ENCODE measurements around the gene SLC19A1.
A peak's percentile ranks its signal among the peaks of the same experiment; 100 is the strongest.

SLC19A1 gene

GRCh38 chr21:45546636-45547544, 4.7 kb upstream of the SLC19A1 start:
- no peaks in the 10 kb centered on the region for H3K27me3 ChIP-seq (ENCODE audit: control insufficient read depth in 1 of 2, insufficient read depth in 2 of 2, low read length in 2 of 2)
- no peak overlapping the region for H3K4me3 ChIP-seq (ENCODE audit: low read depth in 1 of 2, low read length in 2 of 2)
- no peaks in the 10 kb centered on the region for H3K36me3 ChIP-seq (ENCODE audit: insufficient read depth, low read length)
- no peaks in the 10 kb centered on the region for H3K9me3 ChIP-seq (ENCODE audit: low read length)
- H3K9ac ChIP-seq (ENCODE audit: low read length) = no peak overlapping the region
- no peak overlapping the region for H3K27ac ChIP-seq (ENCODE audit: low read depth, low read length)
- H3K4me1 ChIP-seq (ENCODE audit: insufficient read depth, low read length) = no peaks in the 10 kb centered on the region

GRCh38 chr21:45545691-45546531, 3.7 kb upstream of the SLC19A1 start:
- Histone ChIP-seq H3K27me3 (ENCODE audit: control insufficient read depth in 1 of 2, insufficient read depth in 2 of 2, low read length in 2 of 2) (no peaks in the 10 kb centered on the region), H3K4me3 (ENCODE audit: low read depth in 1 of 2, low read length in 2 of 2) (no peak overlapping the region), H3K36me3 (ENCODE audit: insufficient read depth, low read length) (no peaks in the 10 kb centered on the region), H3K9me3 (ENCODE audit: low read length) (no peaks in the 10 kb centered on the region), H3K27ac (ENCODE audit: low read depth, low read length) (no peak overlapping the region), H3K9ac (ENCODE audit: low read length) (no peak overlapping the region), H3K4me1 (ENCODE audit: insufficient read depth, low read length) (peaks cover 6% of the 10 kb centered on the region)

- Histone ChIP-seq H3K27ac (ENCODE audit: low read depth, low read length) (no peak overlapping the region), H3K9me3 (ENCODE audit: low read length) (no peaks in the 10 kb centered on the region), H3K4me1 (ENCODE audit: insufficient read depth, low read length) (peaks cover 7% of the 10 kb centered on the region), H3K36me3 (ENCODE audit: insufficient read depth, low read length) (no peaks in the 10 kb centered on the region), H3K9ac (ENCODE audit: low read length) (no peak overlapping the region), H3K27me3 (ENCODE audit: control insufficient read depth in 1 of 2, insufficient read depth in 2 of 2, low read length in 2 of 2) (no peaks in the 10 kb centered on the region), H3K4me3 (ENCODE audit: low read depth in 1 of 2, low read length in 2 of 2) (no peak overlapping the region)
Measured at GRCh38 chr21:45545236-45545570, 3.0 kb upstream of the SLC19A1 start.

GRCh38 chr21:45544449-45545235, 2.4 kb upstream of the SLC19A1 start:
- Histone ChIP-seq H3K36me3 (ENCODE audit: insufficient read depth, low read length) (no peaks in the 10 kb centered on the region), H3K9me3 (ENCODE audit: low read length) (no peaks in the 10 kb centered on the region), H3K27me3 (ENCODE audit: control insufficient read depth in 1 of 2, insufficient read depth in 2 of 2, low read length in 2 of 2) (no peaks in the 10 kb centered on the region), H3K4me1 (ENCODE audit: insufficient read depth, low read length) (peaks cover 7% of the 10 kb centered on the region), H3K27ac (ENCODE audit: low read depth, low read length) (no peak overlapping the region), H3K9ac (ENCODE audit: low read length) (no peak overlapping the region), H3K4me3 (ENCODE audit: low read depth in 1 of 2, low read length in 2 of 2) (no peak overlapping the region)

- H3K9me3 ChIP-seq (ENCODE audit: low read length) = no peaks in the 10 kb centered on the region
- H3K4me1 ChIP-seq (ENCODE audit: insufficient read depth, low read length) = peaks cover 7% of the 10 kb centered on the region
- H3K27ac ChIP-seq (ENCODE audit: low read depth, low read length) = no peak overlapping the region
- H3K36me3 ChIP-seq (ENCODE audit: insufficient read depth, low read length) = no peaks in the 10 kb centered on the region
- no peak overlapping the region for H3K9ac ChIP-seq (ENCODE audit: low read length)
- no peaks in the 10 kb centered on the region for H3K27me3 ChIP-seq (ENCODE audit: control insufficient read depth in 1 of 2, insufficient read depth in 2 of 2, low read length in 2 of 2)
- H3K4me3 ChIP-seq (ENCODE audit: low read depth in 1 of 2, low read length in 2 of 2) = no peak overlapping the region
Measured at GRCh38 chr21:45543710-45544448, 1.6 kb upstream of the SLC19A1 start.

DNA sequence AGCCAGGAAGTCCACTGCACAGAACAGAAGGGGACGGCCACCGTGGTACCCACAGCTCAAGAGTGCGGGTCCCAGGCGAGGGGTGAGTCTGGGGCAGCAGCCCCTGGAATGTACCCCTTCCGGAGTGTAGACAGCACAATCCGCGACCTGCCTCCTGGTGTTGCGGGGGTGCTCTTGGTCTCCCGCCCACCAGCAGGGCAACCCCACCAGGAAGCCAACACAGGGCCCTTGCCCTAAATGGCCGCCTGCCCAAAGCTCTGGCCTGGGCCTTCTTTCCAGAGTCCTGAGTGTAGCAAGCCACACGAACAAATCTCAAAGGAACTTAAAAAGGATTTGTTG, 1.1 kb upstream of the SLC19A1 start:
- no peaks in the 10 kb centered on the region for H3K27me3 ChIP-seq (ENCODE audit: control insufficient read depth in 1 of 2, insufficient read depth in 2 of 2, low read length in 2 of 2)
- H3K27ac ChIP-seq (ENCODE audit: low read depth, low read length) = no peak overlapping the region
- H3K36me3 ChIP-seq (ENCODE audit: insufficient read depth, low read length) = no peaks in the 10 kb centered on the region
- peaks cover 7% of the 10 kb centered on the region for H3K4me1 ChIP-seq (ENCODE audit: insufficient read depth, low read length)
- no peak overlapping the region for H3K4me3 ChIP-seq (ENCODE audit: low read depth in 1 of 2, low read length in 2 of 2)
- no peaks in the 10 kb centered on the region for H3K9me3 ChIP-seq (ENCODE audit: low read length)
- H3K9ac ChIP-seq (ENCODE audit: low read length) = no peak overlapping the region

- Histone ChIP-seq H3K9me3 (ENCODE audit: low read length) (no peaks in the 10 kb centered on the region), H3K9ac (ENCODE audit: low read length) (no peak overlapping the region), H3K4me3 (ENCODE audit: low read depth in 1 of 2, low read length in 2 of 2) (peak overlapping the region; percentile 35 to 42), H3K36me3 (ENCODE audit: insufficient read depth, low read length) (no peaks in the 10 kb centered on the region), H3K27me3 (ENCODE audit: control insufficient read depth in 1 of 2, insufficient read depth in 2 of 2, low read length in 2 of 2) (no peaks in the 10 kb centered on the region), H3K27ac (ENCODE audit: low read depth, low read length) (no peak overlapping the region), H3K4me1 (ENCODE audit: insufficient read depth, low read length) (peaks cover 7% of the 10 kb centered on the region)
Measured at GRCh38 chr21:45542667-45543370, 579 bp upstream of the SLC19A1 start.

GRCh38 chr21:45541221-45542039, 810 bp downstream of the SLC19A1 start:
- Histone ChIP-seq H3K36me3 (ENCODE audit: insufficient read depth, low read length) (no peaks in the 10 kb centered on the region), H3K27ac (ENCODE audit: low read depth, low read length) (no peak overlapping the region), H3K9ac (ENCODE audit: low read length) (no peak overlapping the region), H3K4me3 (ENCODE audit: low read depth in 1 of 2, low read length in 2 of 2) (peak overlapping the region; percentile 35 to 49), H3K9me3 (ENCODE audit: low read length) (no peaks in the 10 kb centered on the region), H3K27me3 (ENCODE audit: control insufficient read depth in 1 of 2, insufficient read depth in 2 of 2, low read length in 2 of 2) (no peaks in the 10 kb centered on the region), H3K4me1 (ENCODE audit: insufficient read depth, low read length) (peaks cover 7% of the 10 kb centered on the region)

DNA sequence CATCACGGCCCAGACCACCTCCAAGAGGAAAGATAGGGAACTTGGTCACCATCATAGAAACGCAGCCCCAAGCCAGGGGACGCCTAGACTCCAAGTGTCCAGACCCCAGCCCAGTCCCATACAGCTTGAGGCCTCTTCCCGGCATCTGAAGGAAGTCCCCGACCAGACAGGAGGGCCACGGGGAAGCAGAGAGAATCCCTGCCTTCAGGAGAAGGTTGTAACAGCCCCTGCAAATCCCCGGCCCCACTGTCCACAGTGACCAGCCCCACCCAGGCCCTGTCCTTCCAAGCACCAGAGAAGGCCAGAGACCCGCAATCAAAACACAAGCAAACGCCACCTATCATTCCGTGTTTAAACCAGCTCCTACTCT, 1.7 kb downstream of the SLC19A1 start:
- H3K9ac ChIP-seq (ENCODE audit: low read length) = no peak overlapping the region
- no peaks in the 10 kb centered on the region for H3K27me3 ChIP-seq (ENCODE audit: control insufficient read depth in 1 of 2, insufficient read depth in 2 of 2, low read length in 2 of 2)
- H3K27ac ChIP-seq (ENCODE audit: low read depth, low read length) = no peak overlapping the region
- H3K4me3 ChIP-seq (ENCODE audit: low read depth in 1 of 2, low read length in 2 of 2) = no peak overlapping the region
- H3K4me1 ChIP-seq (ENCODE audit: insufficient read depth, low read length) = peaks cover 7% of the 10 kb centered on the region
- no peaks in the 10 kb centered on the region for H3K36me3 ChIP-seq (ENCODE audit: insufficient read depth, low read length)
- H3K9me3 ChIP-seq (ENCODE audit: low read length) = no peaks in the 10 kb centered on the region

Measured in muscle layer of colon (tissue), 2 donors.